Cardiac muscle cell (in vitro differentiated cells and primary cell): Measurements from ENCODE around the gene RIMKLB. TPM values are rescaled to one million over a fixed set of nuclear protein-coding genes. Genes with fewer than 3 reads are reported as not detected.
"Not testable (repeated sequence)": the region's sequence is repeated elsewhere in the genome, so short reads cannot be mapped to it uniquely, and the experiment has no call there.

Experiments used
- DNase-seq, 2 donors: peaks; one replicate each; pipeline versions ENCODE4 v3.0.0 to v3.0.0-alpha.2; 2010 to 2017; ENCODE audit warnings: low read depth in 1 of 2, low spot score in 1 of 2
- H3K27ac ChIP-seq: fragments of 200-600 bp; sonication (generic); 2 replicates; pipeline ENCODE4 v1.5.1; 2016
- H3K27me3 ChIP-seq: fragments of 200-600 bp; sonication (generic); 2 replicates; pipeline ENCODE4 v1.6.0; 2016; ENCODE audit warnings: control low read depth
- H3K36me3 ChIP-seq: fragments of 200-600 bp; sonication (generic); 2 replicates; pipeline ENCODE4 v1.5.1; 2016; ENCODE audit warnings: control low read depth
- H3K4me1 ChIP-seq: fragments of 200-600 bp; sonication (generic); 2 replicates; pipeline ENCODE4 v1.8.1; 2017; ENCODE audit warnings: low read depth, mild to moderate bottlenecking, mixed run types
- H3K4me3 ChIP-seq: fragments of 200-600 bp; sonication (generic); 2 replicates; pipeline ENCODE4 v1.5.1; 2016; ENCODE audit warnings: mild to moderate bottlenecking
- H3K9me3 ChIP-seq: fragments of 200-600 bp; sonication (generic); 2 replicates; pipeline ENCODE4 v1.5.1; 2017; ENCODE audit warnings: low read depth, mild to moderate bottlenecking, control low read depth
- CTCF ChIP-seq: IDR thresholded peaks from 2 replicates; pipeline ENCODE4 v1.5.1; 2012; ENCODE audit warnings: low read depth, mild to moderate bottlenecking, low read length
- polyA plus RNA-seq: library from polyadenylated mRNA; unstranded; fragments of >200 nt; fragmentation: Nextera tagmentation; extraction: Ambion mirVana; gene quantifications from 2 replicates; pipeline ENCODE4 v1.2.1, GENCODE V29; 2016
- total RNA-seq: library from RNA; depleted of rRNA; stranded (reverse); fragments of >200 nt; gene quantifications from 2 replicates; pipeline ENCODE4 v1.2.3, GENCODE V29; 2016

The RIMKLB gene
- total and polyA plus RNA-seq, 2 experiments from 2014 or later, result 47.7 to 70.9 TPM

GRCh38 chr12:8712572-8712971 is 14.8 kb downstream of the RIMKLB start:
- no peaks in the 10 kb centered on the region for H3K27me3 ChIP-seq

GRCh38 chr12:8722286-8722800 is 24.6 kb downstream of the RIMKLB start:
- peak in 1 of 2 donors; percentile 5 for DNase-seq
- Histone ChIP-seq H3K9me3 (no peaks in the 10 kb centered on the region), H3K4me1 (peaks cover 15% of the 10 kb centered on the region), H3K4me3 (no peak overlapping the region), H3K36me3 (no peaks in the 10 kb centered on the region), H3K27me3 (no peaks in the 10 kb centered on the region), H3K27ac (peak overlapping the region; percentile 69)
- no peak for TF ChIP-seq CTCF

More at GRCh38 chr12:8712572-8712971, 14.8 kb downstream of the RIMKLB start:
- peaks cover 13% of the 10 kb centered on the region for H3K36me3 ChIP-seq
- no peak overlapping the region for H3K27ac ChIP-seq
- DNase-seq, result no peak
- H3K4me1 ChIP-seq, result no peaks in the 10 kb centered on the region
- H3K9me3 ChIP-seq, result no peaks in the 10 kb centered on the region
- no peak for TF ChIP-seq CTCF
- H3K4me3 ChIP-seq, result no peak overlapping the region

- Histone ChIP-seq H3K4me1 (peaks cover 14% of the 10 kb centered on the region), H3K27ac (no peak overlapping the region), H3K9me3 (no peaks in the 10 kb centered on the region), H3K36me3 (no peaks in the 10 kb centered on the region), H3K4me3 (no peak overlapping the region), H3K27me3 (no peaks in the 10 kb centered on the region)
- peak in 1 of 2 donors; percentile 3 for DNase-seq
- no peak for TF ChIP-seq CTCF
Observed at GRCh38 chr12:8734873-8735381, 37.1 kb downstream of the RIMKLB start.

DNA sequence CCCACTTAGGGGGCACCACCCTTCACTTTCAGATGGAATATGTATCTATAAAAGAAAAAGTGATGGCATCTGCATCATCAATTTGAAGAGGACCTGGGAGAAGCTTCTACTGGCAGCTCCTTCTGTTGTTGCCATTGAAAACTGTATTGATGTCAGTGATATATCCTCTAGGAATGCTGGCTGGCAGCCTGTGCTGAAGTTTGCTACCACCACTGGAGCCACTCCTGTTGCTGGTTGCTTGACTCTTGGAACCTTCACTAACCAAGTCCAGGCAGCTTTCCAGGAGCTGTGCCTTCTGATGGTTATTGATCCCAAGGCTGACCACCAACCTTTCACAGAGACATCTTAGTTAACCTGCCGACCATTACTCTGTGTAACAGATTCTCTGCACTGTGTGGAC is 44.7 kb downstream of the RIMKLB start:
- Histone ChIP-seq H3K4me1 (no peaks in the 10 kb centered on the region), H3K27me3 (no peaks in the 10 kb centered on the region), H3K9me3 (no peaks in the 10 kb centered on the region), H3K27ac (no peak overlapping the region), H3K36me3 (no peaks in the 10 kb centered on the region), H3K4me3 (no peak overlapping the region)
- peak in 1 of 2 donors; percentile 34 for DNase-seq
- TF ChIP-seq CTCF, result no peak

GRCh38 chr12:8743121-8743520 is 45.3 kb downstream of the RIMKLB start:
- H3K27ac ChIP-seq, H3K9me3 ChIP-seq, H3K4me1 ChIP-seq, H3K36me3 ChIP-seq, H3K4me3 ChIP-seq, DNase-seq, H3K27me3 ChIP-seq: not testable (repeated sequence)

DNA sequence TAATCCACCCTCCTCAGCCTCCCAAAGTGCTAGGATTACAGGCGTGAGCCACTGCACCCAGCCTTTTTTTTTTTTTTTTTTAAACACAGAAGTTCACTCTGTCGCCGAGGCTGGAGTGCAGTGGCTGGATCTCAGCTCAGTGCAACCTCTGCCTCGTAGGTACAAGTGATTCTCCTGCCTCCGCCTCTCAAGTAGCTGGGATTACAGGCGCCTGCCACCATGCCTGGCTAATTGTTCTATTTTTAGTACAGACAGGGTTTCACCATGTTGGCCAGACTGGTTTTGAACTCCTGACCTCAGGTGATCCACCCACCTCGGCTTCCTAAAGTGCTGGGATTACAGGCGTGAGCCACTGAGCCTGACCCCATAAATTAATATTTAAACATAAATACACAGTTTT is 47.8 kb downstream of the RIMKLB start:
- H3K4me3 ChIP-seq, H3K36me3 ChIP-seq, DNase-seq, H3K4me1 ChIP-seq, H3K9me3 ChIP-seq, H3K27me3 ChIP-seq, H3K27ac ChIP-seq: not testable (repeated sequence)

GRCh38 chr12:8746046-8746445 is 48.3 kb downstream of the RIMKLB start:
- no peak for DNase-seq

GRCh38 chr12:8760076-8760475 is 62.3 kb downstream of the RIMKLB start:
- not testable (repeated sequence) for H3K27me3 ChIP-seq, DNase-seq, H3K36me3 ChIP-seq, H3K4me3 ChIP-seq, H3K9me3 ChIP-seq, H3K27ac ChIP-seq
- peaks cover 11% of the 10 kb centered on the region for H3K4me1 ChIP-seq

More at GRCh38 chr12:8746046-8746445, 48.3 kb downstream of the RIMKLB start:
- peaks cover 12% of the 10 kb centered on the region for H3K36me3 ChIP-seq
- H3K27ac ChIP-seq, result no peak overlapping the region
- H3K4me1 ChIP-seq, result no peaks in the 10 kb centered on the region
- no peaks in the 10 kb centered on the region for H3K27me3 ChIP-seq
- no peak for TF ChIP-seq CTCF
- H3K9me3 ChIP-seq, result no peaks in the 10 kb centered on the region
- H3K4me3 ChIP-seq, result no peak overlapping the region

DNA sequence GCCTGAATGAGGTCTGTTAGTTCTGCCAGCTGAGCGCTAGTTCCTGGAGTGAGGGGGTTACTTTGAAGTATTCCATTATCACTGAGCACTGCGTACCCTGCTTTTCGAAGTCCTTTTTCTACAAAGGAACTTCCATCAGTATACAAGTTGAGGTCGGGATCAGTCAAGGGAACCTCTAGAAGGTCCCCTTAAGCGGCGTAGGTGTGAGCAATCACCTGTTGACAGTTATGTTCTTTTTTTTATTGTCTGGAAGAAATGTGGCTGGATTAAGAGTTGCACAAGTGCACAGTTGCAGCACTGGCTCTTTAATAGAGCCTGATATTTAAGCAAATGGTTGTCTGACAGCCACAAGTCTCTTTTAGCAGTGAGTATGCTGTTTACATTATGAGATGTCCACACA is 64.9 kb downstream of the RIMKLB start:
- DNase-seq, H3K36me3 ChIP-seq, H3K9me3 ChIP-seq, H3K27me3 ChIP-seq, H3K4me3 ChIP-seq: not testable (repeated sequence)
- H3K4me1 ChIP-seq, result peaks cover 11% of the 10 kb centered on the region
- H3K27ac ChIP-seq, result peak overlapping the region; percentile 45
